ENCODE results near the gene MEX3B. TPM values are rescaled to one million over a fixed set of nuclear protein-coding genes. Genes with fewer than 3 reads are reported as not detected.

MEX3B gene
- total and polyA plus RNA-seq, 12 donors: 0.22 to 1.6 (median 0.88) TPM

GRCh38 chr15:82064824-82065223 is 19.0 kb upstream of the MEX3B start:
- no peaks in the 10 kb centered on the region for H3K36me3 ChIP-seq (replicated peaks in 1 of 2)
- no peak overlapping the region for H3K4me3 ChIP-seq
- DNase-seq: no peak
- WGBS, 4 donors: 65 to 79% (median 74%) methylated on average over 5 of the region's 5 CpGs
- TF ChIP-seq POLR2A (IDR thresholded peaks at IDR 0.05) (no peak), CTCF (IDR thresholded peaks at IDR 0.05) (no peak)
- no peaks in the 10 kb centered on the region for H3K4me1 ChIP-seq (replicated peaks in 1 of 2)
- no peak overlapping the region for H3K27ac ChIP-seq
- no peaks in the 10 kb centered on the region for H3K9me3 ChIP-seq (replicated peaks in 1 of 3)
- intact Hi-C loops (cut with DNase I): no loop called here
- peaks cover 33% of the 10 kb centered on the region for H3K27me3 ChIP-seq

- no peak overlapping the region for H3K4me3 ChIP-seq
- no peak overlapping the region for H3K27ac ChIP-seq
- H3K4me1 ChIP-seq (replicated peaks in 1 of 2): no peaks in the 10 kb centered on the region
- WGBS, 4 donors: 23 to 30% (median 28%) methylated on average over 17 to 20 of the region's 20 CpGs
- intact Hi-C loops (cut with DNase I): no loop called here
- TF ChIP-seq POLR2A (IDR thresholded peaks at IDR 0.05) (no peak), CTCF (IDR thresholded peaks at IDR 0.05) (no peak)
- no peaks in the 10 kb centered on the region for H3K9me3 ChIP-seq (replicated peaks in 1 of 3)
- DNase-seq: no peak
- H3K36me3 ChIP-seq (replicated peaks in 1 of 2): no peaks in the 10 kb centered on the region
- peaks cover 33% of the 10 kb centered on the region for H3K27me3 ChIP-seq
Measured at GRCh38 chr15:82062479-82063454, 16.9 kb upstream of the MEX3B start.

DNA sequence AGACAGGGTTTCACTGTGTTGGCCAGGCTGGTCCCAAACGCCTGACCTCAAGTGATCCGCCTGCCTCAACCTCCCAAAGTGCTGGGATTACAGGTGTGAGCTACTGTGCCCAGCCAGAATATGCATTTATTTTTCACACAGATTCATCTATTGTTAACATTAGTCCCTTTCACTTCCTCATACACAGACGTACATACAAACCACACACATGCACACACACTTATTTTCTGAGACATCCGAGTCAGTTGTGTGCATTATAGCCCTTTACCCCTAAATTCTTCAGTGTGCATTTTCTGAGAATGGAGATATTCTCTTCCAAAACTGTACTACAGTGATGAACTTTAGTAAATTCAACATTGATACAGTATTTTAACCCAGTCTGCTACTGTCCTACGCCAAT is 15.0 kb upstream of the MEX3B start:
- no peaks in the 10 kb centered on the region for H3K36me3 ChIP-seq (replicated peaks in 1 of 2)
- H3K4me1 ChIP-seq (replicated peaks in 1 of 2): no peaks in the 10 kb centered on the region
- H3K4me3 ChIP-seq: no peak overlapping the region
- no peak overlapping the region for H3K27ac ChIP-seq
- no peaks in the 10 kb centered on the region for H3K9me3 ChIP-seq (replicated peaks in 1 of 3)
- no peak for DNase-seq
- WGBS, 4 donors: 66 to 83% (median 72%) methylated on average over 5 of the region's 5 CpGs
- intact Hi-C loops (cut with DNase I): no loop called here
- H3K27me3 ChIP-seq: peaks cover 46% of the 10 kb centered on the region
- no peak for TF ChIP-seq POLR2A (IDR thresholded peaks at IDR 0.05)
- TF ChIP-seq CTCF (IDR thresholded peaks at IDR 0.05): no peak

GRCh38 chr15:82058517-82059204 is 12.8 kb upstream of the MEX3B start:
- H3K27me3 ChIP-seq: peaks cover 42% of the 10 kb centered on the region
- no peaks in the 10 kb centered on the region for H3K36me3 ChIP-seq (replicated peaks in 1 of 2)
- 7 to 10% (median 8%) methylated on average over 2 of the region's 2 CpGs for WGBS, 4 donors
- no peak for DNase-seq
- H3K4me1 ChIP-seq (replicated peaks in 1 of 2): no peaks in the 10 kb centered on the region
- H3K4me3 ChIP-seq: no peak overlapping the region
- intact Hi-C loops (cut with DNase I): no loop called here
- no peak for TF ChIP-seq CTCF (IDR thresholded peaks at IDR 0.05)
- H3K27ac ChIP-seq: no peak overlapping the region
- no peaks in the 10 kb centered on the region for H3K9me3 ChIP-seq (replicated peaks in 1 of 3)
